Measurements from ENCODE around the gene POLE4. TPM values are rescaled to one million over a fixed set of nuclear protein-coding genes. Genes with fewer than 3 reads are reported as not detected.

The POLE4 gene, protein sequence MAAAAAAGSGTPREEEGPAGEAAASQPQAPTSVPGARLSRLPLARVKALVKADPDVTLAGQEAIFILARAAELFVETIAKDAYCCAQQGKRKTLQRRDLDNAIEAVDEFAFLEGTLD
- 89.9 to 183 TPM (median 161 TPM) in 5 replicates for total RNA-seq (2022; extraction: Qiagen RNA extraction; ENCODE audit: low read depth)

DNA sequence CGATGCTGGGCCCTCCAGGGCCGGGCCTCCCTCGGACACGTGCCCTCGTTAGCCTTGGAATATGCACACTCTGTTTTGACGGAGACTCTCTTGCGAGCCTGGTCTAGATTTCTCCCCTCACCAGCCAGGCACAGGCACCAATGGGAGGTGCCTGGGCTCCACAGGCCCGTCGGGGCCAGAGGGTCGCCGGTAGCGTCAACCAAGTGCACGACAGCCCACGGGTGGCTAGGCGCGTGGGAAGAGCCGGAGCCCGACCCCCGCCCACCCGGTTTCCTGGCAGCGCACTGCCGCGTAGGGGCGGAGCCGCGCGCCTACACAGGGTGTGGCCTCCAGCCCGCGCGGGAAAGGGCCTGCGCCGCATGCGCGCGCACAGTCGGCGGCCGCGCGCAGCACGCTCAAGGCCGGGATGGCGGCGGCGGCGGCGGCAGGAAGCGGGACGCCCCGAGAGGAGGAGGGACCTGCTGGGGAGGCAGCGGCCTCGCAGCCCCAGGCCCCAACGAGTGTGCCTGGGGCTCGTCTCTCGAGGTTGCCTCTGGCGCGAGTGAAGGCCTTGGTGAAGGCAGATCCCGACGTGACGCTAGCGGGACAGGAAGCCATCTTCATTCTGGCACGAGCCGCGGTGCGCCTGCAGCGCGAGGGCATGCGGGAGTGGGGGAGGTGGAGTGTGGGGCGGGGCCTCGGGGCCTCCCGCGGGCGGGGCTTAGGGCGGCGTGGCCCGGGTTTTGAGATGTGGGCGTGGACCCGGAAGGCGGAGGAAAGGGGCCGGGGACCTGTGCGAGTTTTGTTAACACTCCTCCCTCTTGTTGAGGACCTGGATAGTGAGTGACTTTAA lies at the start of gene POLE4:
Gene POLE4 (plus strand): TSS at position 370 of the 832 bp plus-strand sequence. CDS start 37 bp downstream, at position 407.

Other genes with a start within 250 kb of the POLE4 start
- 0.71 to 1.2 TPM (median 0.93 TPM) in 5 replicates for gene HK2, start 124.5 kb upstream of the POLE4 start, total RNA-seq (2022; extraction: Qiagen RNA extraction; ENCODE audit: low read depth)
- 0.06 to 0.23 TPM (median 0.07 TPM) in 3 of 5 replicates, not detected in the others for gene TACR1, start 240.9 kb downstream of the POLE4 start, total RNA-seq (2022; extraction: Qiagen RNA extraction; ENCODE audit: low read depth)

Data from A549 treated with GW870086 at 1 μM for 4 hours (cell line).